Measurements from ENCODE around the gene DAB2IP. TPM values are rescaled to one million over a fixed set of nuclear protein-coding genes. Genes with fewer than 3 reads are reported as not detected.

DAB2IP gene
- total and polyA plus RNA-seq, 2 experiments from 2014 or later = 8.9 to 42.8 TPM

DNA sequence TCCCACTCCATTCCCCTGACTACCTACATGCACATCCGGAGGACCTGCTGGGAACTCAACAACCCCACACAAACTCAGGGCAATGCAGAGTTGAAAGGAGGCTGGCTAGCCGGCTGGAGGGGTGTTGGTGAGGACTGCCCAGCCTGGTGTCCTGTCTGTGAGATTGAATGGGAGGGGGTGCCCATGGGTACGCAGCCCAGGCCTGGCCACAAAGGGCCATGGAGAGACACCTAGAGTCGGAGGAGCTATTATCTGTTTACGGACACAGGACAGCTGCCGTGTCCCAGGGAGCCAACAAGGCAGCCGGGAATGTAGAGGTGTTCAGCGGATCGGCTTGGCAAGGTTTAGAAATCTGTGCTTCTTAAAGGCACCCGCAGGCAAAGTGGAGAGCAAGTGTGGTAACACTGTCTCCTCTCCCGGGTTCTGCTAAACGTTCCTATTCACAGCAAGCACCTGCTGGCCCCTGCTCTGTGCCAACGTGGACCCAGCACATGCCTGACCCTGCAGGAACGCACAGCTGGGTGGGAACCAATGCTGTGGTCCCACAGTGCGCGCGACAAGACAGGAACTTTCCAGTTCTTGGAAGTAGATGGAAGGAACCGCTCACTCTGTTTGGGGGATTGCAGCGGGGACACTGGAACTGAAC lies 166.7 kb downstream of the DAB2IP start:
- peaks cover 36% of the 10 kb centered on the region for H3K27me3 Mint-ChIP-seq (ENCODE audit: insufficient read depth, low read depth, poor library complexity)
- ATAC-seq = no peak
- Histone ChIP-seq H3K27ac (ENCODE audit: low read depth) (no peak overlapping the region), H2AFZ (peak overlapping the region; percentile 32; the same call in 1 of the 2 replicates), H3K9me2 (ENCODE audit: insufficient read depth) (no peaks in the 10 kb centered on the region), H3F3A (replicated peaks; ENCODE audit: low read depth) (0 out of 2 replicates have a peak, but pooled peaks cover 16% of the 10 kb centered on the region), H4K20me1 (replicated peaks; ENCODE audit: insufficient read depth) (no peaks in the 10 kb centered on the region), H3K36me3 (ENCODE audit: insufficient read depth) (no peaks in the 10 kb centered on the region), H3K27me3 (ENCODE audit: insufficient read depth) (no peaks in the 10 kb centered on the region; the same call in 1 of the 2 replicates), H3K4me1 (ENCODE audit: insufficient read depth) (peaks cover 22% of the 10 kb centered on the region), H3K4me3 (no peak overlapping the region), H3K79me2 (replicated peaks; ENCODE audit: insufficient read depth) (no peaks in the 10 kb centered on the region), H3K4me2 (no peak overlapping the region)
- no peaks in the 10 kb centered on the region for H3K9me3 Mint-ChIP-seq
- H3K4me3 Mint-ChIP-seq = no peak overlapping the region
- H3K4me1 Mint-ChIP-seq = peaks cover 63% of the 10 kb centered on the region
- no peaks in the 10 kb centered on the region for H3K36me3 Mint-ChIP-seq (ENCODE audit: low read depth)
- TF ChIP-seq, protein P1, sequence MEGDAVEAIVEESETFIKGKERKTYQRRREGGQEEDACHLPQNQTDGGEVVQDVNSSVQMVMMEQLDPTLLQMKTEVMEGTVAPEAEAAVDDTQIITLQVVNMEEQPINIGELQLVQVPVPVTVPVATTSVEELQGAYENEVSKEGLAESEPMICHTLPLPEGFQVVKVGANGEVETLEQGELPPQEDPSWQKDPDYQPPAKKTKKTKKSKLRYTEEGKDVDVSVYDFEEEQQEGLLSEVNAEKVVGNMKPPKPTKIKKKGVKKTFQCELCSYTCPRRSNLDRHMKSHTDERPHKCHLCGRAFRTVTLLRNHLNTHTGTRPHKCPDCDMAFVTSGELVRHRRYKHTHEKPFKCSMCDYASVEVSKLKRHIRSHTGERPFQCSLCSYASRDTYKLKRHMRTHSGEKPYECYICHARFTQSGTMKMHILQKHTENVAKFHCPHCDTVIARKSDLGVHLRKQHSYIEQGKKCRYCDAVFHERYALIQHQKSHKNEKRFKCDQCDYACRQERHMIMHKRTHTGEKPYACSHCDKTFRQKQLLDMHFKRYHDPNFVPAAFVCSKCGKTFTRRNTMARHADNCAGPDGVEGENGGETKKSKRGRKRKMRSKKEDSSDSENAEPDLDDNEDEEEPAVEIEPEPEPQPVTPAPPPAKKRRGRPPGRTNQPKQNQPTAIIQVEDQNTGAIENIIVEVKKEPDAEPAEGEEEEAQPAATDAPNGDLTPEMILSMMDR (conservative IDR thresholded peaks at IDR 0.05; ENCODE audit: low read depth in 2 of 2) = no peak
- TF ChIP-seq EZH2 (IDR thresholded peaks at IDR 0.05; ENCODE audit: low read depth, unreplicated experiment) = no peak
- no peak for TF ChIP-seq JUNB (IDR thresholded peaks at IDR 0.05; ENCODE audit: unreplicated experiment)
- TF ChIP-seq ZNF114 (CRISPR knock-in tag; IDR thresholded peaks at IDR 0.05) = no peak
- no peak for TF ChIP-seq ZNF331 (CRISPR knock-in tag; IDR thresholded peaks at IDR 0.05; ENCODE audit: low read depth)
- no peak for TF ChIP-seq POLR2AphosphoS5 (IDR thresholded peaks at IDR 0.05; ENCODE audit: low read depth)
- TF ChIP-seq ETS1 (IDR thresholded peaks at IDR 0.05) = no peak
- TF ChIP-seq CREB1 (CRISPR knock-in tag; IDR thresholded peaks at IDR 0.05; ENCODE audit: low read depth) = no peak
- no peak for TF ChIP-seq EZH2phosphoT487 (IDR thresholded peaks at IDR 0.05; ENCODE audit: unreplicated experiment)
- TF ChIP-seq, protein P2, sequence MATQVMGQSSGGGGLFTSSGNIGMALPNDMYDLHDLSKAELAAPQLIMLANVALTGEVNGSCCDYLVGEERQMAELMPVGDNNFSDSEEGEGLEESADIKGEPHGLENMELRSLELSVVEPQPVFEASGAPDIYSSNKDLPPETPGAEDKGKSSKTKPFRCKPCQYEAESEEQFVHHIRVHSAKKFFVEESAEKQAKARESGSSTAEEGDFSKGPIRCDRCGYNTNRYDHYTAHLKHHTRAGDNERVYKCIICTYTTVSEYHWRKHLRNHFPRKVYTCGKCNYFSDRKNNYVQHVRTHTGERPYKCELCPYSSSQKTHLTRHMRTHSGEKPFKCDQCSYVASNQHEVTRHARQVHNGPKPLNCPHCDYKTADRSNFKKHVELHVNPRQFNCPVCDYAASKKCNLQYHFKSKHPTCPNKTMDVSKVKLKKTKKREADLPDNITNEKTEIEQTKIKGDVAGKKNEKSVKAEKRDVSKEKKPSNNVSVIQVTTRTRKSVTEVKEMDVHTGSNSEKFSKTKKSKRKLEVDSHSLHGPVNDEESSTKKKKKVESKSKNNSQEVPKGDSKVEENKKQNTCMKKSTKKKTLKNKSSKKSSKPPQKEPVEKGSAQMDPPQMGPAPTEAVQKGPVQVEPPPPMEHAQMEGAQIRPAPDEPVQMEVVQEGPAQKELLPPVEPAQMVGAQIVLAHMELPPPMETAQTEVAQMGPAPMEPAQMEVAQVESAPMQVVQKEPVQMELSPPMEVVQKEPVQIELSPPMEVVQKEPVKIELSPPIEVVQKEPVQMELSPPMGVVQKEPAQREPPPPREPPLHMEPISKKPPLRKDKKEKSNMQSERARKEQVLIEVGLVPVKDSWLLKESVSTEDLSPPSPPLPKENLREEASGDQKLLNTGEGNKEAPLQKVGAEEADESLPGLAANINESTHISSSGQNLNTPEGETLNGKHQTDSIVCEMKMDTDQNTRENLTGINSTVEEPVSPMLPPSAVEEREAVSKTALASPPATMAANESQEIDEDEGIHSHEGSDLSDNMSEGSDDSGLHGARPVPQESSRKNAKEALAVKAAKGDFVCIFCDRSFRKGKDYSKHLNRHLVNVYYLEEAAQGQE (IDR thresholded peaks at IDR 0.05; ENCODE audit: unreplicated experiment) = no peak
- no peak for TF ChIP-seq STAT1 (IDR thresholded peaks at IDR 0.05; ENCODE audit: unreplicated experiment)
- no peak for TF ChIP-seq NANOG (IDR thresholded peaks at IDR 0.05; ENCODE audit: borderline replicate concordance)
- H3K27ac Mint-ChIP-seq = no peak overlapping the region
- DNase-seq (ENCODE audit: low spot score) = no peak

All from GM23338 (cell line).